ENCODE measurements around the gene INF2. TPM values are rescaled to one million over a fixed set of nuclear protein-coding genes. Genes with fewer than 3 reads are reported as not detected.
"Not testable (repeated sequence)": the region's sequence is repeated elsewhere in the genome, so short reads cannot be mapped to it uniquely, and the experiment has no call there.

Gene INF2
- total RNA-seq, 1 experiment from 2014 or later, result 58.3 TPM

DNA sequence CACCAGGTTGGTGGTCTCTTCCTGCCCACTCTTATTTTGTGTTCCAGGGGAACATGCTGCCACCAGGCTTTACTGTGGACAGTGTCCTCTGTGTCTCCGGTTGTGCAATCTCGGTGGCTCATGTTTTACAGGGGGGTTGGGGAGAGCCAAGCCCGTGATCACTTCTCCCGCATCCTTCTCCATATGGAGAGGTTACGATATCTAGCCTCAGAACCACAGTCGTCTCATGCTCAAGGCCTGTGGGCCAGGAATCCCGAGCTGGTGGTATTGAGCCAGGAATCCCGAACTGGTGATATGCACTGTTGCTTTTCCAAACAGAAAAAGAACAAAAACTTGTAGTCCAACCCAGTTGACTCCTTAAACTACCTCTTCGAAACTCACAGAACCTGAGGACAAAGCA is 37.0 kb upstream of the INF2 start:
- no peaks in the 10 kb centered on the region for H3K79me2 ChIP-seq (ENCODE audit: insufficient read depth, low read length)
- no peak overlapping the region for H3K4me3 Mint-ChIP-seq
- no peak overlapping the region for H3K4ac ChIP-seq (ENCODE audit: low read depth, low read length)
- no peak overlapping the region for H3K23ac ChIP-seq (ENCODE audit: insufficient read length, low read depth, low read length)
- H4K20me1 ChIP-seq (ENCODE audit: control insufficient read depth, insufficient read depth, insufficient read length), result no peaks in the 10 kb centered on the region
- H3K9me3 ChIP-seq (ENCODE audit: control insufficient read depth, low read depth, low read length), result peaks cover 10% of the 10 kb centered on the region
- peaks cover 2% of the 10 kb centered on the region; the same call in 1 of the 2 replicates for H3K27me3 ChIP-seq (ENCODE audit: insufficient read depth, low read length)
- H2AFZ ChIP-seq (ENCODE audit: low read length), result no peak overlapping the region
- no peak overlapping the region for H4K8ac ChIP-seq (replicated peaks; ENCODE audit: insufficient read length, low read depth, low read length)
- no peak overlapping the region for H2BK20ac ChIP-seq (ENCODE audit: low read depth, low read length, poor library complexity, severe bottlenecking)
- H4K91ac ChIP-seq (ENCODE audit: insufficient read length, low read depth, low read length), result no peak overlapping the region
- no peak overlapping the region for H3K9ac ChIP-seq (ENCODE audit: extremely low read depth, insufficient read length, low read length)
- TF ChIP-seq CTCF (conservative IDR thresholded peaks at IDR 0.05), result no peak
- no peak overlapping the region for H2BK12ac ChIP-seq (ENCODE audit: insufficient read length, low read depth, low read length)
- no peak overlapping the region for H2AK5ac ChIP-seq (ENCODE audit: insufficient read length, low read length)
- no peaks in the 10 kb centered on the region for H3K4me1 ChIP-seq (ENCODE audit: insufficient read depth, low read length)
- no peak overlapping the region for H3K27ac ChIP-seq (ENCODE audit: insufficient read length, low read depth, low read length)
- H3K9me3 Mint-ChIP-seq, result peaks cover 24 to 31% of the 10 kb centered on the region in 2 experiments
- H3K79me1 ChIP-seq (ENCODE audit: insufficient read depth, low read depth, low read length, poor library complexity, severe bottlenecking), result no peaks in the 10 kb centered on the region
- H3K4me1 Mint-ChIP-seq, result no peaks in the 10 kb centered on the region
- no peak overlapping the region for H2BK5ac ChIP-seq (ENCODE audit: insufficient read length, low read length)
- no peak overlapping the region for H3T11ph ChIP-seq (ENCODE audit: low read length)
- H3K23me2 ChIP-seq (ENCODE audit: insufficient read length, low read depth, low read length, poor library complexity, severe bottlenecking), result peaks cover 6% of the 10 kb centered on the region
- no peak overlapping the region for H3K18ac ChIP-seq (ENCODE audit: insufficient read length, low read depth, low read length)
- H2BK120ac ChIP-seq (ENCODE audit: low read depth, low read length, poor library complexity, severe bottlenecking), result no peak overlapping the region
- no peak overlapping the region for H3K14ac ChIP-seq (ENCODE audit: insufficient read depth, low read length)
- H3K27me3 Mint-ChIP-seq (ENCODE audit: low read depth), result peaks cover 63% of the 10 kb centered on the region
- DNase-seq, result no peak
- H3K36me3 Mint-ChIP-seq (ENCODE audit: insufficient read depth in 1 of 3, low read depth in 3 of 3), result peaks cover 16 to 21% (median 17%) of the 10 kb centered on the region in 3 experiments
- H3K27ac Mint-ChIP-seq, result no peak overlapping the region
- no peak overlapping the region for H3K4me2 ChIP-seq (ENCODE audit: insufficient read depth, insufficient read length, low read length)
- no peak overlapping the region for H4K5ac ChIP-seq (ENCODE audit: insufficient read length, low read depth, low read length)
- WGBS (ENCODE audit: extremely low coverage, insufficient read length, low lambda C conversion rate), result no CpG with 5 or more reads among the region's 9 CpGs
- H2BK15ac ChIP-seq (ENCODE audit: low read depth, low read length), result no peak overlapping the region
- no peak overlapping the region for H3K56ac ChIP-seq (ENCODE audit: insufficient read length, low read depth, low read length)

DNA sequence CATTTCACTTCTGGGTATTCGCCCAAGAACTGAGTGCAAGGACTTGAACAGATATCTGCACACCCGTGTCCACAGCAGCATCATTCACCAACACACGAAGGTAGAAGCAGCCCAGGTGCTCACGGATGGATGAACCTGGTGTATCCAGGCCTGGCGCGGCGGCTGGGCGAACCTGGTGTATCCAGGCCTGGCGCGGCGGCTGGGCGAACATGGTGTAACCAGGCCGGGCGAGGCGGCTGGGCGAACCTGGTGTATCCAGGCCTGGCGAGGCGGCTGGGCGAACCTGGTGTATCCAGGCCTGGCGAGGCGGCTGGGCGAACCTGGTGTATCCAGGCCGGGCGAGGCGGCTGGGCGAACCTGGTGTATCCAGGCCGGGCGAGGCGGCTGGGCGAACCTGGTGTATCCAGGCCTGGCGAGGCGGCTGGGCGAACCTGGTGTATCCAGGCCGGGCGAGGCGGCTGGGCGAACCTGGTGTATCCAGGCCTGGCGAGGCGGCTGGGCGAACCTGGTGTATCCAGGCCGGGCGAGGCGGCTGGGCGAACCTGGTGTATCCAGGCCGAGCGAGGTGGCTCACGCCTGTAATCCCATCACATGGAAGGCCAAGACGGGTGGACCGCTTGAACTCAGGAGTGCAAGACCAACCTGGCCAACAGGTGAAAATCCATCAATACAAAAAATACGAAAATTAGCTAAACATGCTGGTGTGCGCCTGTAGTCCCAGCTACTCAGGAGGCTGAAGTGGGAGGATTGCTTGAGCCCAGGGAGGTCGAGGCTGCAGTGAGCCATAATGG is 36.1 kb upstream of the INF2 start:
- H3K27me3 Mint-ChIP-seq (ENCODE audit: low read depth), result peaks cover 66% of the 10 kb centered on the region
- not testable (repeated sequence) for H2BK12ac ChIP-seq (ENCODE audit: insufficient read length, low read depth, low read length); H3K4ac ChIP-seq (ENCODE audit: low read depth, low read length); H3K9me3 ChIP-seq (ENCODE audit: control insufficient read depth, low read depth, low read length); H2BK120ac ChIP-seq (ENCODE audit: low read depth, low read length, poor library complexity, severe bottlenecking); H4K5ac ChIP-seq (ENCODE audit: insufficient read length, low read depth, low read length); H3K23me2 ChIP-seq (ENCODE audit: insufficient read length, low read depth, low read length, poor library complexity, severe bottlenecking); H3K18ac ChIP-seq (ENCODE audit: insufficient read length, low read depth, low read length); H4K91ac ChIP-seq (ENCODE audit: insufficient read length, low read depth, low read length); H2BK15ac ChIP-seq (ENCODE audit: low read depth, low read length); H3K4me1 Mint-ChIP-seq; DNase-seq; H4K20me1 ChIP-seq (ENCODE audit: control insufficient read depth, insufficient read depth, insufficient read length); H3T11ph ChIP-seq (ENCODE audit: low read length); H3K56ac ChIP-seq (ENCODE audit: insufficient read length, low read depth, low read length); H2BK20ac ChIP-seq (ENCODE audit: low read depth, low read length, poor library complexity, severe bottlenecking); H3K4me1 ChIP-seq (ENCODE audit: insufficient read depth, low read length); H2BK5ac ChIP-seq (ENCODE audit: insufficient read length, low read length); H3K9ac ChIP-seq (ENCODE audit: extremely low read depth, insufficient read length, low read length); H3K79me1 ChIP-seq (ENCODE audit: insufficient read depth, low read depth, low read length, poor library complexity, severe bottlenecking); H3K23ac ChIP-seq (ENCODE audit: insufficient read length, low read depth, low read length); H3K27ac Mint-ChIP-seq; H3K4me3 Mint-ChIP-seq; H3K27me3 ChIP-seq (ENCODE audit: insufficient read depth, low read length); H3K14ac ChIP-seq (ENCODE audit: insufficient read depth, low read length); H3K79me2 ChIP-seq (ENCODE audit: insufficient read depth, low read length); H3K4me2 ChIP-seq (ENCODE audit: insufficient read depth, insufficient read length, low read length); H2AFZ ChIP-seq (ENCODE audit: low read length); H4K8ac ChIP-seq (replicated peaks; ENCODE audit: insufficient read length, low read depth, low read length); H2AK5ac ChIP-seq (ENCODE audit: insufficient read length, low read length); H3K27ac ChIP-seq (ENCODE audit: insufficient read length, low read depth, low read length)
- H3K9me3 Mint-ChIP-seq, result peaks cover 24 to 31% of the 10 kb centered on the region in 2 experiments
- no CpG with 5 or more reads among the region's 52 CpGs for WGBS (ENCODE audit: extremely low coverage, insufficient read length, low lambda C conversion rate)
- H3K36me3 Mint-ChIP-seq (ENCODE audit: insufficient read depth in 1 of 3, low read depth in 3 of 3), result peaks cover 16 to 21% (median 17%) of the 10 kb centered on the region in 3 experiments

Measured in H9 (cell line).